ENCODE data around the gene PEDS1.
A peak's percentile ranks its signal among the peaks of the same experiment; 100 is the strongest.
"Not testable (repeated sequence)": the region's sequence is repeated elsewhere in the genome, so short reads cannot be mapped to it uniquely, and the experiment has no call there.

PEDS1 gene

DNA sequence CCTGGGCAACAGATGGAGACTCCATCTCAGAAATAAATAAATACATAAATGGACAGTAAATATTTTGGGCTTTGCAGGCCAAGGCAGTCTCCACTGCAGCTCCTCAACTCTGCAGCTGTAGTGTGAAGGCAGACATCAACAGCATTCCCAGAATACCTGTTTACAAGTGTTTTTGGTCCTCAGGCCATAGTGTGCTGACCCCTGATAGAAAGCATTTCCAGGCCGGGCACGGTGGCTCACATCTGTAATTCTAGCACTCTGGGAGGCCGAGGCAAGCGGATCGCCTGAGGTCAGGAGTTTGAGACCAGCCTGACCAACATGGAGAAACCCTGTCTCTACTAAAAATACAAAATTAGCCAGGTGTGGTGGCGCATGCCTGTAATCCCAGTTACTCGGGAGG lies 18.4 kb downstream of the PEDS1 start:
- not testable (repeated sequence) for DNase-seq (ENCODE audit: low read depth)

DNA sequence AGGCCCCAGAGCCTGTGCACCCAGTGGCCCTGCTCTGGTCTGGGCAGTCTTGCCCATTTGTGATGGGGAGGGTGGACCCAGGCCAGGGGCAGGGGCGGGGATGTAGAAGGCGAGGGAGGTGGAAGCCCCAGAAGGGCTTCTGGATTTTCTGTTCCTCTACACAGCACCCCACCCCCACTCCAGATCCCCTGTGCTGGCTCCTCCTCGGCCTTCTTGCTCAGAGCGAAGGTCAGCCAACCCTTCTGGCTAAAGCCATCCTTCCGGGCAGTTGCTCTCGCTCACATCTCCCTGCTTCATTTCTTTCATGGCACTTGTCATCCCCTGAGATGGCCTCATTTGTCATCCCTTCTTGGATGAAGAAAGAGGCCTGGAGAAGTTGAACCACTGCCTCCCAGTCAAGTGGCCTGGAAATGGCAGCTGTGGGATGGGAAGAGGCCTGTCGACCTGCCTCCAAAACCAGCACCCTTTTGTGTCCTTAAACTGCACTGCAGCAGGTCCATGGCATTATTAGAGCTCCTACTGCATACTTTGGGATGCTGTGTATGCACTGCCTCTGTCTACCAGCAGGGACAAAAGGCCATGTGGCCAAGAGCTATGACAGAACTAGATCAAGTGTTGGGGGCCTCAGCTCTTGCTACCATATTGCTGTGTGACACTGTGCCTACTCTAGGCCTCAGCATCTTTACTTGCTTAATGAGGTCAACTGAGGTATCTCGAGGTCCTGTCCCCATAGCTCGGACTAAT lies 19.9 kb downstream of the PEDS1 start:
- DNase-seq (ENCODE audit: low read depth): no peak

DNA sequence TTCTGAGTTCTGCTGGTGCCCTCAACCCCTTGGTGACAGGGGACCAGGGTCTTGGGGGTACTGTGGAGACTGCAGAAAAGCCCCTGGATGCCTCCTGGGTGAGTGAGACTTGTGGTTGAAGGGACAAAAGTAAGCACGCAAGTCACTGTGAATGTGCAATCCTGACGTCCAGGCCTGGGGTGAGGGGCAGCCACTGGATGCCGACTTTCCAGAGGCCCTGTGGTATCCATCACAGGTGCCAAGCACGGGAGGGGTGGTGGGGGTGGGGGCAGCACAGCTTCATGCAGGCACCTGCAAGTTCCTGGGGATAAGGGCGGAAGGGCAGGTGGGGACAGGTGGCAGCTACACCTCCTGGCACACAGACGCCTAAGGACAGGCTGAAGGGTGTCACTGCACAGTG lies 20.5 kb downstream of the PEDS1 start:
- no peak for DNase-seq (ENCODE audit: low read depth)

DNA sequence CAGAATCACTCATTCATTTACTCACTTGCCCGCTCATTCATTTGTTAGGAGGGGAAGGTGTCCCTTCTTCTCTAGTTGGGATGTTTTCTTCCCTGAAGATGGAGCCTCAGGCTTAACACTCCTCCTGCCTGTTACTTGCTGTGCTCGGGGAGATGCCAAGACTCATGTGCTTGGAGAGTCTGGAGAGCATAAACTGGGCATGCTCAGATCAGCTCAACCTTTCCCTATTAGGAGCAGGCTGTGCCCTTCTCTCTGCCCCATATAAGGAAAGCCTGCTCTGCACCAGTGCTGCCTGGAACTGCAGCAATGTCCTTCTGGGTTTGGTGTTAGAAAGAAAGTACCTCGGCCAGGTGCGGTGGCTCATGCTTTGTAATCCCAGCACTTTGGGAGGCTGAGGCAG lies 22.5 kb downstream of the PEDS1 start:
- DNase-seq (ENCODE audit: low read depth): no peak

DNA sequence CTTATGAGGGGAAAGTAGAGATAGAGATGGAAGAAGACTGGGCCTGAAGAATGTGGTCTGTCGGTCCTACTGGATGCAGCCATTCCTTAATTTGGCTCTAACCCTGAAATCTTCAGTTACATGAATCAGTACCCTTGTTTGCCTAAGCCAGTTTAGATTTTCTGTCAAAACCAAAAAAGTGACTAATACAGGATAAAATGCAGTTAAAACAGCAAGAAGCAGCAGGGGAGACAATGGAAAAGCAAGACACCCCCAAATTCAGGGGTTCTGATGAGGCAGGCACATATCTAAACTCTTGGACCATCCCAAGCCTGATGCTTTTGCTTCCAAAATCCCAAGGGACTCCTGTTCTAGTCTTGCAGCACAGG lies 23.2 kb downstream of the PEDS1 start:
- no peak for DNase-seq (ENCODE audit: low read depth)

DNA sequence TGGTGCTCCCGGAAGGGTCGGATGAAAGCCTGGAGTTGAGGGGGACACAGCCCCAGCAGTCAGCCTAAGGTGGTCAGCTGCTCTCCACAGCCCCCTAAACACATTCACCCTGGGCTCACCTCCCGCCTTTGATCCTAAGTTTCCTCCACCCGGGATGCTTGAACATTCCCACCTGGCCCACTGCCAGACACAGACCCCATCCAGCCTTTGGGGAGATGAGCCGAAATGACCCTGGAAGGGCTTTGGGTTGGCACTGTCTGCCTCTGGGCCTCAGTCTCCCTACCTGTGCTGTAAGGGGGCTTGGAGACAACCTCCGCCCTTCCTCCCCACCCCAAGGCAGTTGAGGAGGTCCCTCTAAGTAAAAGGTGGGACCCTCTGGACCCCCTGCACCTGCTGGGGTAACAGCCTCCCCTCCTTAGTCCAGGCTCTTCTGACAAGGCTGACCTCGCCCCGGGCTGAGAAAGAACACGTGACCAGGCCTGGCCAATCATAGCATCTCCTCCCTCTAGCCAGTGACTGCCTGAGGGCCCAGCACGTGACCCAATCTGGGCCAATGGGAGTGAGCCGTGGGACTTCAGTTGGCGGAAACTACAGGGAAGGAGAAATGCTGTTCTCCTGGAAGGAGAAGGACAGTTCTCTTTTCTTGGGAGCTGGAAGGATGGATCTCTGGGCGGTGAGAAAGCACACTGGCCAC lies 23.7 kb downstream of the PEDS1 start:
- no peak for DNase-seq (ENCODE audit: low read depth)

DNA sequence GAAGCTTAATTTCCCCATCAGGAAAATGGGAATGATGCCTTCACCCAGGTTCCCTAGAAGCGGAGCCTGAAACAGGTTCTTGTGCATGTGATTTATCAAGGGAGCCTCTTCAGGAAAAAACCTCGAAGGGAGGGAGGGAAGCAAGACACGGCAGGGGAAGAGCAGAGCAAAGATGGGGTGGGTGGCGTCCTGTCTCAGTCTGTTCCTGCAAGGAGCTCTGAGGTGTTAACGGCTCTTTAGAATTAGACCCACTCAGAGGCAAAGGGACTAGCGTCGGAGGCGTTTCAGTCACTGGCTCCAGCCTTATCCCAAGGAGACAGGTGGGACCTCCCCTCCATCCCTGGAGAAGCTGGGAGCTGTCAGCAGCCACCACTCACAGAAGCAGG lies 25.0 kb downstream of the PEDS1 start:
- no peak for DNase-seq (ENCODE audit: low read depth)

DNA sequence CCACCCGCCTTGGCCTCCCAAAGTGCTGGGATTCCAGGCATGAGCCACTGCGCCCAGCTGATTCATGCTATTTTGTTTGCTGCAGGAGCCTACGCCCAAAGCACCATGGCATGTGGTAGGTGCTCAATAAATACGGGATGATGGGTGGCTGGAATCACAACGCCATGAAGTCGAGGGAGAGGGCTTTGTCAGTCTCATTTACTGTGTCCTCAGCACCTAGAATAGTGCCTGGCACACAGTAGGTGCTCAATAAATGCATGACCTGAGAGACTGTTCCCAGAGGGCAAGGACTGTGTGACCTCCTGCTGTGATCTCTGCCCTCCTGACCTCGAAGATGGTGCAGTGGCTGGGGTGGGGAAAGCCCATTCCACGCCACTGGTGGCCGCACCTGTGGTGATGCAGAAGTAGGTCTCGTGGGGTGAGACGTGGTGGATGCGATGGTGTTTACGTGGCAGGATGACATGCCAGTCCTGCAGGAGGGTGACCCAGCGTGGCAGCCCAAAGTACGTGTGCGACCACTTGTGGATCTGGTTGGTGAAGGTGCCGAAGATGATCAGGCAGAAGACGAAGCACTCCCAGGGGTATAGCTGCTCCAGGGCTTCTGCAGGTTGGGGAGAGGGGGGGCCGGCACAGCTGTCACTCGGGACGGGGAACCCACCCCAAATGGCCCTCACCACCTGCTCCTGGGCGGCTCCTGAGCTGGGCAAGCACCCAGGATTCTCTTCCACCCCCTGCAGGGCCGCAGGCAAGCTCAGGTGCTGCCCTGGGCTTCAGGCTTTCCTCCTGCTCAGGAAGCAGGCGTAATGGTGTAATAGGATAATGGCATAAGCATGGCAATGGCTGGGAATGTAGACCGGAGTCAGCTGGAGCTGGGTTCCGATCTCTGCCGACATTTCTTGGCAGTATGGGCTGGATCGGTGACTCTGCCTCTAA lies 25.7 kb downstream of the PEDS1 start:
- no peak for DNase-seq (ENCODE audit: low read depth)

DNA sequence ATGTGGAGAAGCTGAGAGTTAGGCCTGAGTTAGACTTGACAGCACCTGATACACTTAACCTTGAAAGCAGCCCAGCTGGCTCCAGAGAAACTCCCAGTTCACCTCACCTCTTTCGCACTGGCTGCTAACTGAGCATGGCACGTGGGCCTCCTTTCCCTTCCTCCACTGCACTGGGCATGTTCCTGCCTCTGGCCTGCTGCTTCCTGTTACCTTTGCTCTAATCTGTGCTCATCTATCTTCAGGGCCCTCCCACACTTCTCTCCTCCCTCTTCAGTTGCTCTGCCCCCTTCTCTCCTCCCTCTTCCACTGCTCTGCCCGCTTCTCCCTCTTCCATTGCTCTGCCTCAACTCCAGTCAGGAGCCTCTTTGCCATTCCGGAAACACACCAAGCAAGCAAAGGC lies 26.9 kb downstream of the PEDS1 start:
- no peak for DNase-seq (ENCODE audit: low read depth)

DNA sequence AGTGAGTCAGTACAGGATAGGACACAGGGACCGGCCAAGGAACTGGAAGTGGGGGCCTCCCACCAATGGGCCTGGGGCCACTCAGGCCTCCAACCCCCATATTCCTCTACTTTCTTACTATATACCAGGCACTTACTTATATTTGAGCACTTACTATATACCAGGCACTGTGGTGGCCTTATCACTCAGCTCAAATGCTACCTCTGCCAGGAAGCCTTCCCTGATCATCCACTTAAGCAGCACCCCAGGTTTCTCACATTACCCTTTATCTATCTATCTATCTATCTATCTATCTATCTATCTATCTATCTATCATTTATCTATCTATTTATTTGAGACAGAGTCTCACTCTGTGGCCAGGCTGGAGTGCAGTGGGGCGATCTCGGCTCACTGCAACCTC lies 28.2 kb downstream of the PEDS1 start:
- DNase-seq (ENCODE audit: low read depth): no peak

DNA sequence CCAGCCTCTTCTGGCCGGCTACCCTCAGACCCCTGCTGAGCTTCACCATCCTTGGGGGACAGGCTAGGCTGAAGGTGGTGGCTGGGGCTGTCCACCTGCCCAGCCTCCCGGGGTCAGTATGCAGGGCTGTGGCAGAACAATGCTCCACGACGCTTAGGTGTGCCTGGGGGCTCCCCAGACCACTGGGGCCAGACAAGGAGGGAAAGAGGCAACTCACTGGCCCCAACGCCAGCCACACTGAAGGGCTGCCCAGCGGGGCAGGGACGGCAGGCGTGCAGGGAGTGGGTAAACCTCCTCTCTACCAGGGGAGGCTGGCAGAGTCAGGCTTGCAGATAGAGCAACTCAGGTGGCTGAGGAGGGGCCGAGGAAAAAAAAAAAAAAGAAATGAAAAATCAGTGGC lies 29.0 kb downstream of the PEDS1 start:
- DNase-seq (ENCODE audit: low read depth): no peak

DNA sequence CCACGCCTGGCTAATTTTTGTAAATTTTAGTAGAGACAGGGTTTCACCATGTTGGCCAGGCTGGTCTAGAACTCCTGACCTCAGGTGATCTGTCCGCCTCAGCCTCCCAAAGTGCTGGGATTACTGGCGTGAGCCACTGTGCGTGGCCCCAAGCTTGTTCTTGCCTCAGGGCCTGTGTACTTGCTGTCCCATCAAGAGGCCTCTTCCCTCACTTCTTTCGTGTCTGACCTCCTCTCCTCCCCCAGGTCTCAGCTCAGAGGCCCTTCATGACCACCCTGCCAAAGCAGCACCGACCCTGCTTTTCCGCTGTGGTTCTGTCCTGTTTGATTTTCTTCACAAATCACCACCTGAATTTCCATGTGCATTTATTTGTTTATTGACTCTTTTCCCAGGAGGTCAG lies 30.1 kb downstream of the PEDS1 start:
- no peak for DNase-seq (ENCODE audit: low read depth)

DNA sequence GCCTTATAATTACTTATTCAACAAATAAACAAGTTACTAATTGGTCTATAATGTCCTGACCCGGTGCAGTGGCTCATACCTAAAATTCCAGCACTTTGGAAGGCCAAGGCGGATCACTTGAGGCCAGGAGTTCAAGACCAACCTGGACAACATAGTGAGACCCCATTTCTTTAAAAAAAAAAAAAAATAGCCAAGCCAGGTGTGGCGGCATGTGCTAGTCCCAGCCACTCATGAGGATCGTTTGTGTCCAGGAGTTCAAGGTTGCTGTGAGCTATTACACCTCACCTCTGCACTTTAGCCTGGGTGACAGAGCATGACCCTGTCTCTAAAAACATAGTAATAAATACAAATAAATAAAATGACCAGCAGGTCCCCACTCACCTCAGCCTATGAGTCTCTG lies 30.8 kb downstream of the PEDS1 start:
- no peak for DNase-seq (ENCODE audit: low read depth)

DNA sequence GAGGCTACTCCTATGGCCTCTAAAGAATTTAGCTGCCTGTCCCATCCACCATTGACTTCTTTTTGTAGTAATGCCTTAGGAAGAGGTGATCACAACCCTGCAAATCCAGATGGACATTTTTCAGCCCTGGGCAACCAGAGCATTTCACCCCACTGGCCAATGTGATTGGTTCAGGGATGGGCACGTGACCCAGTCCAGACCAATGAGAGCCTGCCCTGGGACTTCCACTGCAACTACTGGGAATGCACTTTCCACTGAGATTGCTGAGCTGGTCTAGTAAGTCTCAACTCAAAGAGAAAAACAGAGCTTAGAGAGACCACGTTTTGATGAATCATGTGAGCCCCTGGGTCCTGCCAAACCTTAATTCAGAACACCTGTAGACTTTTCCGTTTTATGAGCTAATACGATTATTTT lies 31.7 kb downstream of the PEDS1 start:
- DNase-seq (ENCODE audit: low read depth): no peak

DNA sequence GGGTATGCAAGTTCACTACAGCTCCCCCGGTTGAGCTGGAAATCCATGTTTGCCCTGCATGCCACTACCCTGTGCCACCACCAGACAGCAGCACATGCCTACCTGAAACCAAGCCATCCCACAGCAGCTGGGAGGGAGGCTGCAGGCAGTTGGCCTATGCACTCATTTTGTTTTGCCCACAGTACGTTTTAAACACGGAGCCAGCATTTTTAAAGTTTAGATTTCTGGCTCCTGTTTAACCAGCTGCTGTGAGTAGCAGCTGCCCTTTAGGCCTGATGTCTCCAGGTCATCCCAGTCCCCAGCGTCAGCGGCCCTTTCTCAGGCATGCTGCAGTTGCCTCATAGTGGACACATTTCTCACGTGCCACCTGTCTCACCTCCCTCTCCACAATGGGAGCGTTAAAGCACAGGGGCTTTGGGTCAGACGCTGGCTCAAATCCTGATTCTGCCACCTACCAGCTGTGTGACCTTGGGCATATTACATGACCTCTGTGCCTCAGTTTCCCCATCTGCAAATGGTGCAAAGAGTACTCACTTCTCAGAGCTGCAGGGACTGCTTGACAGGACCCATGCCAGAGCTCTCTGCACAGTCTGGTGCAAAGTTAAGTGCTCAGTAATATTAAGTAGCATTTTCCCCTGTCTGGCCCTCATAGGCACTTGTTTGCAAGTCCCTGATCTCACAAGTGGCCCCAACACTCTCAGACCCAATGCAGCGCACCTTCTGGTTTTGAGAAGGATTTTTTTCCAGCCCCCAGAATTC lies 32.4 kb downstream of the PEDS1 start:
- peak; percentile 29 for DNase-seq (ENCODE audit: low read depth)

DNA sequence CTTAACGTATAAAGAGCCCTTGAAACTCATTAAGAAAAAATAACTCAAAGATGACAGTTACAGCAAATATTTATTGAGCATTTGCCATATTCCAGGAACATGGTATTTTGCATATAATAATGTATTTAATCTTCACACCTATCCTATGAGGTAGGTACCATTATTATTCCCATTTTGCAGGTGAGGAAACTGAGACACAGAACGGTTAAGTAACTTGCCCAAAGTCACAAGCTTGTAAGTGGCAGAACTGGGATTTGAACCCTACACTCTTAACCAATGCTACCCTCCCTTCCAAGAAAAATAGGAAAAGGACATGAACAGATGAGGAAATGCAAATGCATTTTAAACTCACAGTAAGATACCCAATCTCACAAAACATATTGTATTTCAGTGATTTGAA lies 35.3 kb downstream of the PEDS1 start:
- DNase-seq (ENCODE audit: low read depth): no peak

DNA sequence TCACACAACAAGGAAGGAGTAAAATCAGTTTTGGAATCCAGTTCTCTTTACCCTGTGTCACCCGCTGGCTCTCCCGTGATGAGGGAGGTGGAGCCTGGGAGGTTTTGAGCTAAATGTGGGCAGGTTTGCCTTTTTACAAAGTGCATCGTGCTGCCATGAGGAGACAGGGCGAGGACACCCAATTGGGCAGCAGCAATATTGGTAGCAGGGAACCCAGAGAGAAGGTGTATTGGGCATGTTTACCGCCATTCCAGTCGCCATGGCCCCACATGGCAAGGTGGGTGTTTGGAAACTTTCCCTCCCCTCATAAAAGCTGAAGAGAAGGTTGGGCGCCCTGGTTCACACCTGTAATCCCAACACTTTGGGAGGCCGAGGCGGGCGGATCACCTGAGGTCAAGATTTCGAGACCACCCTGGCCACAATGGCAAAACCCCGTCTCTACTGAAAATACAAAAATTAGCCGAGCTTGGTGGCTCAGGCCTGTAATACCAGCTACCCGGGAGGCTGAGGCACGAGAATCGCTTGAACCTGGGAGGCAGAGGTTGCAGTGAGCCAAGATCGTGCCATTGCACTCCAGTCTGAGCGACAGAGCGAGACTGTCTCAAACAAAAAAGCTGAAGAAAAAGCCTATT lies 37.0 kb downstream of the PEDS1 start:
- DNase-seq (ENCODE audit: low read depth): no peak

DNA sequence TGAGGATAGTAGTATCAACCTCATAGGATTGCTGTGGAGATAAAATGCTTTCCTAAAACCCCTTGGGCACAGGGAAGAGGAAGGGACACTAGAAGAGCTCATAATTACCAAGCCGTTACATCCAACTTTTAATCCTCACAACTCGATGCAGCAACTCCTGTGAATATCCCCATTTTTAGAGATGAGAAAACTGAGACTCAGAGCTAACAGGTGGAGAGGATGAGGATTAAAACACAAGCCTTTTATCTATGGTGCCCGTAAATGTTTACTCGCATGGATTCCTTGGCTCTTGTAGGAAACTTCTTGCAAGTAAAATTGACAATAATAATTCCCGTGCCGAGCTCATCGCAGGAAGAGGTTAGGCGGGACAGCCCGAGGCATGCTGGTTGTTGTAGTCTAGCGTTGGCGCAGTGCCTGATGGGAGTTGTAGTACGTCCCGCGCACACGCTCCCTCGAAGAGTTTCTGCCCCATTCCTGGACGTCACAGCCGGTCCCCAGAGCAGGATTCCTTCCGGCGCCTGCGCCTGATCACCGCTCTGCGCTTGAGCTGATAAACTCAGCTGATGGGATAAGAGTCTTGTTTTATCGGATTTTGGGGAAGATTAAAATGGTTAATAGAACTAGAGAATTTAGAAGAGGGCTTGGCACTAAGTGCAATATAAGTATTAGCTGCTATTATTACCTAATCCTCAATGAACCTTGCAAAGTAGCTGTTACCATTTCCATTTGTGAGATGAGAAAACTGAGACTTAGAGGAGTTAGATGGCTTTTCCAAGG lies 37.7 kb downstream of the PEDS1 start:
- peak; percentile 82 for DNase-seq (ENCODE audit: low read depth)

DNA sequence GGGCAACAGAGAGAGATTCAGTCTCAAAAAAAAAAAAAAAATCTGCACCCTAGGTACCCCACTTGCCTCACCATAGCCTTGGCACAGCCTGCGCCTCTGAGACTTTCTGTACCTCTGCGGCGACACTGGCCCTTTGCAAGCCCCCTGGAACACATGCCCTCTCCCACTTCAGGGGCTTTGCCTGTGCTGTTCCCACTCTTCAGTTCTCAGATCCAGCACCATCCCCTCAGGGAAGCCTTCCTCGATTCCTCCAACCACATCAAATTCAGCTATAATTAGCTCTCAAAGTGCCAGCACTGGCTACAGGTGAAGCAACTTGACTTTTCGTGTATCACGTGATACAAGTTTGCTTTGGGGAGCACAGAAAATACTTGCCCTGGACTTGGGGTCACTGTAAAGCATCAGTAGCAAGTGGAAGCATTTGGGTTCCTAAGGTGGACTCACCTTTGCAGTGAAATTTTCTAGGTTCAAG lies 38.4 kb downstream of the PEDS1 start:
- no peak for DNase-seq (ENCODE audit: low read depth)

DNA sequence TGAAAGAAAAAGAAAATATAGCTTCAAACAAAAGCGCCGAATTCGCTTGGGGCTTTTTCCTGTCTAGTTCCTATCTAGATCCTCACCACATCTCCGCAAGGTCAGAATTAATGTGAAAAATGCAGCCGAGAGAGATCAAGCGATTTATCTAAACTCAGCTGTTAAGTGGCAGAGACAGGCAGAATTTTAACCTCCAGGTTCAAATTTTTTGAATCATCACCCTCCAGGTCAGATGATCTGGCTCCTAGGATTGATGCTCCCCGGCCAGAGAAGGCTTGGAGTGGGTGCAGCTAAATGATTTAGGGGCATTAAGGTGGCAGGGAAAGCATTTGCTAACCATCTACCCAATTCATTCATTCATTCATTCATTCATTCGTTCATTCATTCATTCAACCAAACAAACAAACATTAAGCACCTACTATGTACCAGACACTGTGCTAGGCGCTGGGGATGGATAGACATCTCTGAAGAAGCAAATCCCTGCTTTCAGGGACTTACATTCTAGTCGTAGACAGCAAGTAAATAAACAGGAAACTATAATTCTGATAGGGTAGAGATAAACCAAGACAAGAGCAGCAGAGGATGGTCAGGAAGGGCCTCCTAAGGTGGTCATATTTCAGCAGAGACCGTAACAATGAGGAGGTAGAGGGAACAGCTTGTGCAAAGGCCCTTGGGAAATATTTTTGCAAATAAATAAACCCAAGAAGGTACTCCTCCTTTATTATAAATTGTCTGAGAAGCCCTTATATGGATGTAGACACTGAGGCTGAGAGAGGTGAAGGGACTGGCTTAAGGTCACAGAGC lies 39.9 kb downstream of the PEDS1 start:
- no peak for DNase-seq (ENCODE audit: low read depth)
